ENCODE measurements around the gene MKX.

DNA sequence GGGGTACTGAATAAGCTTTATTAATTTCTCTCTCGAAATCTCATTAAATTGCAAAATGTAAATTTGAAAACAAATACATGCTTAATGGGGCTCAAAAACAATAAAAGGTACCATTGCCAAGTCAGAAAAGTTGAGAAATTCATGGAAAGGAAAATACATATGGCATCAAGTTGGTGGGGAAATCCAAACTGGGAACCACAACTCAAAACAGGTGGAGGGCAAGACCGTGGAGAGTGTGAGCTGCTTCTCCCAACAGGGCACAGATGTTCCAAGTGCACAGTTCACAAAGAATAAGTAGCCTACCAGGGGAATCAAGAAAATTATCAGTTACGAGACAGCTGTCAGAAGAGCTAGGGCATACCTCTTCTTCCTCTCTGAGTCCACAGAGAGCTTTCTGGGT lies 26.6 kb downstream of the MKX start:
- TF ChIP-seq, protein P1, sequence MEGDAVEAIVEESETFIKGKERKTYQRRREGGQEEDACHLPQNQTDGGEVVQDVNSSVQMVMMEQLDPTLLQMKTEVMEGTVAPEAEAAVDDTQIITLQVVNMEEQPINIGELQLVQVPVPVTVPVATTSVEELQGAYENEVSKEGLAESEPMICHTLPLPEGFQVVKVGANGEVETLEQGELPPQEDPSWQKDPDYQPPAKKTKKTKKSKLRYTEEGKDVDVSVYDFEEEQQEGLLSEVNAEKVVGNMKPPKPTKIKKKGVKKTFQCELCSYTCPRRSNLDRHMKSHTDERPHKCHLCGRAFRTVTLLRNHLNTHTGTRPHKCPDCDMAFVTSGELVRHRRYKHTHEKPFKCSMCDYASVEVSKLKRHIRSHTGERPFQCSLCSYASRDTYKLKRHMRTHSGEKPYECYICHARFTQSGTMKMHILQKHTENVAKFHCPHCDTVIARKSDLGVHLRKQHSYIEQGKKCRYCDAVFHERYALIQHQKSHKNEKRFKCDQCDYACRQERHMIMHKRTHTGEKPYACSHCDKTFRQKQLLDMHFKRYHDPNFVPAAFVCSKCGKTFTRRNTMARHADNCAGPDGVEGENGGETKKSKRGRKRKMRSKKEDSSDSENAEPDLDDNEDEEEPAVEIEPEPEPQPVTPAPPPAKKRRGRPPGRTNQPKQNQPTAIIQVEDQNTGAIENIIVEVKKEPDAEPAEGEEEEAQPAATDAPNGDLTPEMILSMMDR (conservative IDR thresholded peaks at IDR 0.05 in 1 of 2, IDR thresholded peaks at IDR 0.05 in 1 of 2; ENCODE audit: extremely low read depth in 1 of 2, insufficient read depth in 1 of 2, low read depth in 1 of 2, low read length in 2 of 2), result no peak
- no peak for TF ChIP-seq EZH2 (IDR thresholded peaks at IDR 0.05; ENCODE audit: borderline replicate concordance, low read length)
